Measurements from ENCODE around the gene AGAP1. TPM values are rescaled to one million over a fixed set of nuclear protein-coding genes. Genes with fewer than 3 reads are reported as not detected.

AGAP1 gene
- total and polyA plus RNA-seq, 2 donors (not counting 3 experiments of a cell fraction or from before 2014, with no cell fraction given): 10.2 to 20.9 TPM

GRCh38 chr2:235562065-235562747 is 68.4 kb downstream of the AGAP1 start:
- no TSS peak for BruUV-seq (replicated peaks)
- CTCF ChIA-PET: interaction anchor here (0.9 to 1.3 kb wide), 2 partner anchors 10 to 31 kb away, joined by 5 to 8 read pairs; no protein-coding TSS in a partner anchor
- no peaks in the 10 kb centered on the region for H3K79me2 ChIP-seq (ENCODE audit: control insufficient read depth, insufficient read depth, low read length)

More at GRCh38 chr2:235562065-235562747, 68.4 kb downstream of the AGAP1 start:
- no peaks in the 10 kb centered on the region for H3K9me3 ChIP-seq (replicated peaks; ENCODE audit: control insufficient read depth, insufficient read depth, low read length)
- H3K9me1 ChIP-seq (replicated peaks; ENCODE audit: control insufficient read depth, extremely low read depth, insufficient read depth, low read length): no peaks in the 10 kb centered on the region
- no peak overlapping the region for H3K4me3 ChIP-seq (replicated peaks in 1 of 3; ENCODE audit: insufficient read depth in 1 of 3, low read depth in 1 of 3, low read length in 3 of 3)
- H3K27me3 ChIP-seq (ENCODE audit: control insufficient read depth in 2 of 2, insufficient read depth in 2 of 2, low read length in 2 of 2): no peaks in the 10 kb centered on the region
- FAIRE-seq (no peak), DNase-seq (ENCODE audit: low read depth, low spot score) (no peak)
- no peaks in the 10 kb centered on the region for H4K20me1 ChIP-seq (replicated peaks; ENCODE audit: control insufficient read depth, extremely low read depth, insufficient read depth, low read length)
- POLR2A ChIA-PET: no interaction called here
- peaks cover 12% of the 10 kb centered on the region for H3K4me1 ChIP-seq (ENCODE audit: control insufficient read depth, extremely low read depth, insufficient read depth, low read length)
- no peak for TF ChIP-seq FOS (IDR thresholded peaks at IDR 0.05; ENCODE audit: borderline replicate concordance, insufficient read depth, low read length)
- TF ChIP-seq POLR2A (IDR thresholded peaks at IDR 0.05; ENCODE audit: low read depth, low read length): no peak
- no peak for TF ChIP-seq JUN (IDR thresholded peaks at IDR 0.05; ENCODE audit: borderline replicate concordance, insufficient read depth, insufficient read length, low read depth)
- TF ChIP-seq CTCF (IDR thresholded peaks at IDR 0.05; ENCODE audit: extremely low read depth in 1 of 2, insufficient read depth in 1 of 2, low read depth in 1 of 2, low read length in 2 of 2): no peak
- TF ChIP-seq EZH2 (IDR thresholded peaks at IDR 0.05; ENCODE audit: borderline replicate concordance, low read depth, low read length, severe bottlenecking): no peak
- TF ChIP-seq GATA2 (IDR thresholded peaks at IDR 0.05; ENCODE audit: insufficient read depth, insufficient read length, low read depth, low read length): no peak
- no peak for TF ChIP-seq POLR2AphosphoS5 (IDR thresholded peaks at IDR 0.05; ENCODE audit: insufficient read depth, low read depth, low read length)
- H3K36me3 ChIP-seq (ENCODE audit: control insufficient read depth in 2 of 2, extremely low read depth in 1 of 2, insufficient read depth in 2 of 2, low read length in 2 of 2): no peaks in the 10 kb centered on the region
- intact Hi-C loops (cut with micrococcal nuclease) (no loop called here), dilution Hi-C loops (cut with MboI; ENCODE audit: extremely low pct_ligation_motif_present, low sequenced_read_pairs) (no loop called here)
- no peak overlapping the region for H3K4me2 ChIP-seq (ENCODE audit: insufficient read depth, low read length)
- H3K9ac ChIP-seq (replicated peaks; ENCODE audit: extremely low read depth, insufficient read depth, low read length): no peak overlapping the region
- no peak overlapping the region for H2AFZ ChIP-seq (ENCODE audit: low read depth, low read length)
- H3K27ac ChIP-seq (ENCODE audit: insufficient read depth, low read depth, low read length): no peak overlapping the region

Data from endothelial cell of umbilical vein (primary cell).